NT2/D1 (cell line): ENCODE data around the gene RUBCN.

Source experiments
- SUZ12 ChIP-seq: IDR thresholded peaks from 2 replicates; pipeline ENCODE4 v1.6.1; 2011; ENCODE audit not compliant: insufficient read length, insufficient read depth; ENCODE audit errors: extremely low read depth
- ZNF274 ChIP-seq: IDR thresholded peaks from 2 replicates; pipeline ENCODE4 v1.6.1; 2011; ENCODE audit warnings: mild to moderate bottlenecking, low read depth, low read length

GRCh38 chr3:197683191-197683590 lies 53.5 kb downstream of the RUBCN start:
- TF ChIP-seq ZNF274 (no peak), SUZ12 (no peak)
